NT2/D1 (cell line): ENCODE measurements around the gene SYT1.
"Not testable (repeated sequence)": the region's sequence is repeated elsewhere in the genome, so short reads cannot be mapped to it uniquely, and the experiment has no call there.

Experiments
- DNase-seq: peaks from one replicate; pipeline ENCODE4 v3.0.0-alpha.2; 2011; ENCODE audit warnings: low read depth, low spot score
- H3K27me3 ChIP-seq: 2 replicates; pipeline ENCODE4 v1.6.0; 2011; ENCODE audit warnings: mild to moderate bottlenecking; ENCODE audit not compliant: insufficient read length, insufficient read depth
- H3K36me3 ChIP-seq: 2 replicates; pipeline ENCODE4 v1.6.1; 2011; ENCODE audit warnings: mild to moderate bottlenecking, low read length, mixed read lengths; ENCODE audit not compliant: insufficient read depth, insufficient read length
- H3K4me1 ChIP-seq: 2 replicates; pipeline ENCODE4 v1.5.1; 2011; ENCODE audit not compliant: insufficient read depth, insufficient read length
- H3K4me3 ChIP-seq: 2 replicates; pipeline ENCODE4 v1.5.1; 2011; ENCODE audit warnings: low read depth; ENCODE audit not compliant: insufficient read length
- H3K9ac ChIP-seq: 2 replicates; pipeline ENCODE4 v1.6.0; 2011; ENCODE audit warnings: low read depth; ENCODE audit not compliant: insufficient read length
- H3K9me3 ChIP-seq: 2 replicates; pipeline ENCODE4 v1.5.1; 2011; ENCODE audit warnings: mild to moderate bottlenecking, low read length; ENCODE audit not compliant: insufficient read depth
- SUZ12 ChIP-seq: IDR thresholded peaks from 2 replicates; pipeline ENCODE4 v1.6.1; 2011; ENCODE audit not compliant: insufficient read length, insufficient read depth; ENCODE audit errors: extremely low read depth
- YY1 ChIP-seq: IDR thresholded peaks from 2 replicates; pipeline ENCODE4 v1.6.1; 2011; ENCODE audit not compliant: insufficient read length, insufficient read depth
- ZNF274 ChIP-seq: IDR thresholded peaks from 2 replicates; pipeline ENCODE4 v1.6.1; 2011; ENCODE audit warnings: mild to moderate bottlenecking, low read depth, low read length

SYT1 gene

DNA sequence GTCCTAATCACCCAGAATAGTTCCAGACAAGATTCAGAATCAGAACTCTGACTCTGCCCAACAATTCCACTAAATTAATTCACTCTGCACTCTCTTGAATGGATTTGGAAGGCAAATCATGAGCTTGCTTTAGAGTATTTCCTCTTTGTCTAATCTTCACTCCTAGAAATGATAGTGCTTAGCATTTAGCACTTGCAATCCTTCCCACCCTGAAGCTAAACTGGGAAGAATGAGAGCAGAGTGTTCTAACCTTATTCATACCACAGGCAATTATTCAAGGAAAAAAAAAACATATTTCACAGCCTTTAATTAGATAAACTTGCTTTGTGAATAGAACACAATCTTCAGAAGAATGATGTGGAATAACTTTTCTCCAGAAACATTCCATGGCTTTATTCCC, 561.5 kb downstream of the SYT1 start:
- H3K27me3 ChIP-seq, result no peaks in the 10 kb centered on the region
- no peak overlapping the region for H3K9ac ChIP-seq
- DNase-seq, result no peak
- no peak overlapping the region for H3K4me3 ChIP-seq
- H3K9me3 ChIP-seq, result no peaks in the 10 kb centered on the region
- H3K36me3 ChIP-seq, result no peaks in the 10 kb centered on the region
- H3K4me1 ChIP-seq, result no peaks in the 10 kb centered on the region
- no peak for TF ChIP-seq ZNF274
- no peak for TF ChIP-seq SUZ12
- TF ChIP-seq YY1, result no peak

- H3K27me3 ChIP-seq, H3K4me3 ChIP-seq, DNase-seq, H3K9me3 ChIP-seq, H3K9ac ChIP-seq, H3K4me1 ChIP-seq, H3K36me3 ChIP-seq: not testable (repeated sequence)
Observed at GRCh38 chr12:79426744-79427143, 562.2 kb downstream of the SYT1 start.

- TF ChIP-seq SUZ12 (no peak), ZNF274 (no peak), YY1 (no peak)
- Histone ChIP-seq H3K36me3 (no peaks in the 10 kb centered on the region), H3K9ac (no peak overlapping the region), H3K4me3 (no peak overlapping the region), H3K27me3 (no peaks in the 10 kb centered on the region), H3K4me1 (no peaks in the 10 kb centered on the region), H3K9me3 (no peaks in the 10 kb centered on the region)
- no peak for DNase-seq
Observed at GRCh38 chr12:79433465-79434072, 569.0 kb downstream of the SYT1 start.

- H3K36me3 ChIP-seq, result no peaks in the 10 kb centered on the region
- H3K4me1 ChIP-seq, result no peaks in the 10 kb centered on the region
- TF ChIP-seq SUZ12 (no peak), ZNF274 (no peak), YY1 (no peak)
- no peak for DNase-seq
- H3K27me3 ChIP-seq, result no peaks in the 10 kb centered on the region
- no peak overlapping the region for H3K4me3 ChIP-seq
- no peak overlapping the region for H3K9ac ChIP-seq
- H3K9me3 ChIP-seq, result no peaks in the 10 kb centered on the region
Observed at GRCh38 chr12:79434561-79434960, 570.0 kb downstream of the SYT1 start.

DNA sequence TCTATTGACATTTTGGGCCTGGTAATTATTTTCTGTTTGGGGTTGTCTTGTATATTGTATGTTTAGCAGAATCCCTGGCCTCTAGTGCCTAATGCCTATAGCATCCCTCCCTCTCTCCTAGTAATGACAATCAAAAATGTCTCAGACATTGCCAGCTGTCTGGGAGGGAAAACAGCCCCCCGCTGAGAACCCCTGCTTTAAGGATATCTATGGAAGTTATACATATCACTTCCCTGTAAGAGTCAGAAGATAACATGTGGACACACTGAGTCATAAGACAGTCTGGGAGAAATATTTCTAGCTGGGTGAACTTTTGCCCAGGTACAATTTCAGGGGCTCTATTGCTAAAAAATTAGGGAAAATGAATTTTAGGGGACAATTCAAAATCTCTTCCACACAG, 571.2 kb downstream of the SYT1 start:
- Histone ChIP-seq H3K4me3 (no peak overlapping the region), H3K27me3 (no peaks in the 10 kb centered on the region), H3K36me3 (no peaks in the 10 kb centered on the region), H3K9ac (no peak overlapping the region), H3K9me3 (no peaks in the 10 kb centered on the region), H3K4me1 (no peaks in the 10 kb centered on the region)
- TF ChIP-seq SUZ12, result no peak
- no peak for TF ChIP-seq ZNF274
- TF ChIP-seq YY1, result no peak
- no peak for DNase-seq

- Histone ChIP-seq H3K27me3 (no peaks in the 10 kb centered on the region), H3K4me1 (no peaks in the 10 kb centered on the region), H3K36me3 (no peaks in the 10 kb centered on the region), H3K9me3 (no peaks in the 10 kb centered on the region), H3K4me3 (no peak overlapping the region), H3K9ac (no peak overlapping the region)
- TF ChIP-seq YY1, result no peak
- no peak for TF ChIP-seq ZNF274
- no peak for TF ChIP-seq SUZ12
- DNase-seq, result no peak
Observed at GRCh38 chr12:79438480-79439174, 574.1 kb downstream of the SYT1 start.

- H3K9me3 ChIP-seq, result no peaks in the 10 kb centered on the region
- H3K9ac ChIP-seq, result no peak overlapping the region
- TF ChIP-seq ZNF274 (no peak), SUZ12 (no peak), YY1 (no peak)
- no peak overlapping the region for H3K4me3 ChIP-seq
- H3K4me1 ChIP-seq, result peaks cover 2% of the 10 kb centered on the region
- no peaks in the 10 kb centered on the region for H3K27me3 ChIP-seq
- no peak for DNase-seq
- no peaks in the 10 kb centered on the region for H3K36me3 ChIP-seq
Observed at GRCh38 chr12:79439175-79439825, 574.7 kb downstream of the SYT1 start.
